Ovary (tissue), 3 donors: ENCODE data around the gene POU2F3.

ENCODE experiments used
- CTCF ChIP-seq, 3 donors: fragments of 450-650 bp in 2 of 3; fragments of 200-600 bp in 1 of 3; IDR thresholded peaks; one replicate each; pipeline versions ENCODE4 v1.5.1 to v1.8.0; 2016 to 2022; ENCODE audit warnings: antibody characterized with exemption in 3 of 3, mild to moderate bottlenecking in 1 of 3
- POLR2A ChIP-seq: fragments of 450-650 bp; IDR thresholded peaks from one replicate; pipeline ENCODE4 v1.6.1; 2017; ENCODE audit warnings: antibody characterized with exemption, mild to moderate bottlenecking, moderate library complexity
- donor health status: DM: no; HTN: no; CAD: no.

- TF ChIP-seq CTCF (IDR thresholded peaks at IDR 0.05) (no peak), POLR2A (no peak)
Observed at GRCh38 chr11:120281143-120281795, 41.3 kb downstream of the POU2F3 start.
